Natural killer cell (primary cell): ENCODE measurements around the gene ZNF506. TPM values are rescaled to one million over a fixed set of nuclear protein-coding genes. Genes with fewer than 3 reads are reported as not detected.
"Not testable (repeated sequence)": the region's sequence is repeated elsewhere in the genome, so short reads cannot be mapped to it uniquely, and the experiment has no call there.

Experiments
- ATAC-seq, 3 donors: fragments of 150-1000 bp in 2 of 3; fragments of 200-7000 bp in 1 of 3; cut with Tn5 transposase; 1 replicate in 1 of 3; 2 replicates in 2 of 3; pipeline ENCODE4 v1.10.0; 2021; ENCODE audit warnings: mild to moderate bottlenecking in 2 of 3, moderate library complexity in 2 of 3
- DNase-seq, 2 donors: peaks; one replicate each; pipeline versions ENCODE4 v3.0.0 to v3.0.0-alpha.2; 2013 to 2021; ENCODE audit warnings: mixed read lengths in 1 of 2
- H3K27ac ChIP-seq: one replicate; pipeline ENCODE4 v1.5.1; 2013; ENCODE audit warnings: mild to moderate bottlenecking, low read length
- H3K27me3 ChIP-seq: one replicate; pipeline ENCODE4 v1.6.1; 2013; ENCODE audit warnings: low read length; ENCODE audit not compliant: control insufficient read depth, insufficient read depth
- H3K36me3 ChIP-seq: one replicate; pipeline ENCODE4 v1.6.1; 2013; ENCODE audit warnings: low read length; ENCODE audit not compliant: control insufficient read depth, insufficient read depth
- H3K4me1 ChIP-seq: one replicate; pipeline ENCODE4 v1.6.1; 2013; ENCODE audit warnings: low read length; ENCODE audit not compliant: control insufficient read depth, insufficient read depth
- H3K4me3 ChIP-seq: one replicate; pipeline ENCODE4 v1.5.1; 2013; ENCODE audit warnings: low read length
- H3K9me3 ChIP-seq: one replicate; pipeline ENCODE4 v1.6.1; 2013; ENCODE audit warnings: low read length; ENCODE audit not compliant: control insufficient read depth, insufficient read depth
- H3K27ac Mint-ChIP-seq, 2 donors: one replicate each; pipeline ENCODE4 v1.8.0; 2022; ENCODE audit warnings: mild to moderate bottlenecking in 2 of 2, mixed read lengths in 2 of 2, moderate library complexity in 1 of 2
- H3K27me3 Mint-ChIP-seq, 2 donors: one replicate each; pipeline ENCODE4 v1.8.0; 2022; ENCODE audit warnings: low read depth in 2 of 2, mixed read lengths in 2 of 2
- H3K36me3 Mint-ChIP-seq: one replicate; pipeline ENCODE4 v1.8.0; 2022; ENCODE audit warnings: mixed read lengths
- H3K4me1 Mint-ChIP-seq, 2 donors: one replicate each; pipeline ENCODE4 v1.8.0; 2022; ENCODE audit warnings: mixed read lengths in 2 of 2
- H3K4me3 Mint-ChIP-seq: one replicate; pipeline ENCODE4 v1.8.0; 2022; ENCODE audit warnings: mild to moderate bottlenecking, moderate library complexity, mixed read lengths
- H3K9me3 Mint-ChIP-seq, 2 donors: one replicate each; pipeline ENCODE4 v1.8.0; 2022; ENCODE audit warnings: mixed read lengths in 2 of 2
- CTCF ChIP-seq: fragments of 200-600 bp; IDR thresholded peaks from one replicate; pipeline ENCODE4 v1.8.0; 2022; ENCODE audit warnings: antibody characterized with exemption
- WGBS: methylation state at CpG from one replicate; pipeline ENCODE4 v1.1.7; 2013; ENCODE audit warnings: missing lambda C conversion rate; ENCODE audit not compliant: insufficient coverage; 5-methylcytosine and 5-hydroxymethylcytosine counted together
- intact Hi-C: fragments of 100-400 bp; cut with micrococcal nuclease; formaldehyde crosslinking; loops from one replicate; pipeline ENCODE4 v1.14.2; 2022
- total RNA-seq, 4 donors: library from RNA; stranded (reverse); fragments of 120-200 nt in 1 of 4; gene quantifications; one replicate each; pipeline versions ENCODE4 v1.2.3 to v1.2.4, GENCODE V29; 2013 to 2022

Gene ZNF506
- 10 to 100 TPM; 35.0 to 62.8 (median 44.0) TPM for total RNA-seq
- 72.8 TPM for total RNA-seq (2013)

GRCh38 chr19:19821366-19821951, at the start of gene ZNF506:
TSS of gene ZNF506 (minus strand) at chr19:19821750. CDS start at chr19:19821603, 147 bp downstream.
- Histone ChIP-seq H3K27me3 (no peaks in the 10 kb centered on the region), H3K36me3 (no peaks in the 10 kb centered on the region), H3K4me3 (peak within 1 kb of the TSS; percentile 82), H3K27ac (peak within 1 kb of the TSS; percentile 97), H3K4me1 (peaks cover 26% of the 10 kb centered on the region), H3K9me3 (no peaks in the 10 kb centered on the region)
- peak; percentile 86 to 95 (median 89) for ATAC-seq
- no peaks in the 10 kb centered on the region for H3K9me3 Mint-ChIP-seq
- intact Hi-C loops: loop anchor here (1.0 to 5.0 kb wide), 7 partner anchors 44 to 746 kb away; partner anchors contain the start of genes PBX4, ZNF101, ZNF14 and ZNF253
- DNase-seq: peak; percentile 97 to 99
- H3K4me3 Mint-ChIP-seq: peak within 1 kb of the TSS; percentile 98
- no peaks in the 10 kb centered on the region for H3K27me3 Mint-ChIP-seq
- under 1% methylated on average over 28 of the region's 28 CpGs for WGBS
- TF ChIP-seq CTCF: no peak
- H3K4me1 Mint-ChIP-seq: peaks cover 27 to 31% of the 10 kb centered on the region in 2 donors
- no peaks in the 10 kb centered on the region for H3K36me3 Mint-ChIP-seq
- H3K27ac Mint-ChIP-seq: peak within 1 kb of the TSS; percentile 99

GRCh38 chr19:19870086-19870485, 48.5 kb upstream of the ZNF506 start:
- H3K36me3 ChIP-seq, H3K9me3 Mint-ChIP-seq, H3K27me3 Mint-ChIP-seq, DNase-seq, H3K27ac Mint-ChIP-seq, intact Hi-C loops, H3K27ac ChIP-seq, H3K4me3 Mint-ChIP-seq, H3K9me3 ChIP-seq, ATAC-seq, H3K36me3 Mint-ChIP-seq, H3K4me3 ChIP-seq, H3K27me3 ChIP-seq: not testable (repeated sequence)
- peaks cover 57 to 71% of the 10 kb centered on the region in 2 donors for H3K4me1 Mint-ChIP-seq
- WGBS: 92% methylated on average over 5 of the region's 5 CpGs
- H3K4me1 ChIP-seq: peaks cover 15% of the 10 kb centered on the region

GRCh38 chr19:19866611-19867248, 45.2 kb upstream of the ZNF506 start:
- Histone ChIP-seq H3K4me3 (peak overlapping the region; percentile 95), H3K27me3 (no peaks in the 10 kb centered on the region), H3K36me3 (no peaks in the 10 kb centered on the region), H3K9me3 (no peaks in the 10 kb centered on the region), H3K27ac (peak overlapping the region; percentile 91), H3K4me1 (peaks cover 16% of the 10 kb centered on the region)
- ATAC-seq: peak; percentile 9 to 26 (median 16)
- no peak for TF ChIP-seq CTCF
- DNase-seq: peak; percentile 41 to 69
- Mint-ChIP-seq H3K4me1 (peaks cover 47 to 55% of the 10 kb centered on the region in 2 donors), H3K27me3 (peaks cover 0 to 3% of the 10 kb centered on the region in 2 donors), H3K4me3 (peak overlapping the region; percentile 99), H3K27ac (peak overlapping the region; percentile 97 to 98), H3K36me3 (no peaks in the 10 kb centered on the region), H3K9me3 (no peaks in the 10 kb centered on the region)
- intact Hi-C loops: loop anchor here (1.0 kb wide), 1 partner anchor 34 kb away; the partner anchor contains the start of gene ZNF93
- WGBS: 1% methylated on average over 17 of the region's 23 CpGs
